ENCODE measurements around the gene AHI1.

DNA sequence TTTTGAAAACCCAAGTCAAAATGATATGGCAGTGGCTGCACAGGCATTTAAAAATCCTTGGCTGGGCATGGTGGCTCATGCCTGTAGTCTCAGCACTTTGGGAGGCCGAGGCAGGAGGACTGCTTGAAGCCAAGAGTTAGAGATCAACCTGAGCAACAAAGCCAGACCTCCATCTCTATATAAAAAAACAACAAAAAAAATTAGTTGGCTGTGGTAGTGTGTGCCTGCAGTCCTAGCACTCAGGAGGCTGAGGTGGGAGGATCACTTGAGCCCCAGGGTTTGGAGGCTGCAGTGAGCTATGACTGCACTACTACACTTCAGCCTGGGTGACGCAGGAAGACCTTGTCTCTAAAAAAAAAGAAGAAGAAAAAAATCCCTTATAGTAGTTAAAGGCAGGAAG is 173.6 kb downstream of the AHI1 start:
- no peak for TF ChIP-seq JUND (IDR thresholded peaks at IDR 0.05)
- TF ChIP-seq CTCF (IDR thresholded peaks at IDR 0.05) = no peak
- no peak for TF ChIP-seq EP300 (IDR thresholded peaks at IDR 0.05; ENCODE audit: borderline replicate concordance in 1 of 2, low read depth in 1 of 2, low read length in 1 of 2)
- no peak for TF ChIP-seq RAD21 (IDR thresholded peaks at IDR 0.05; ENCODE audit: low read length)
- TF ChIP-seq ZBTB33 (IDR thresholded peaks at IDR 0.05; ENCODE audit: borderline replicate concordance, low read depth) = no peak
- no peak for TF ChIP-seq TEAD4 (IDR thresholded peaks at IDR 0.05; ENCODE audit: borderline replicate concordance, insufficient read depth)
- TF ChIP-seq RFX5 (IDR thresholded peaks at IDR 0.05; ENCODE audit: low read length) = no peak
- no peak for TF ChIP-seq MXI1 (IDR thresholded peaks at IDR 0.05; ENCODE audit: low read depth, low read length)
- no peak for TF ChIP-seq GABPA (IDR thresholded peaks at IDR 0.05; ENCODE audit: low read depth)
- no peak for TF ChIP-seq MAX (IDR thresholded peaks at IDR 0.05; ENCODE audit: low read depth)
- TF ChIP-seq IRF3 (IDR thresholded peaks at IDR 0.05; ENCODE audit: low read depth, low read length) = no peak
- no peak for TF ChIP-seq CHD2 (IDR thresholded peaks at IDR 0.05; ENCODE audit: low read length, partially characterized antibody)
